Esophagus squamous epithelium (tissue), 5 donors: ENCODE data around the gene CHFR. TPM values are rescaled to one million over a fixed set of nuclear protein-coding genes. Genes with fewer than 3 reads are reported as not detected.

Experiments used
- DNase-seq: peaks from one replicate; lab custom pipeline; 2025; lab: John Stamatoyannopoulos, UW
- H3K27ac ChIP-seq, 4 donors: fragments of 200-600 bp; sonication (generic); one replicate each; pipeline ENCODE4 v1.5.1; 2016 to 2019; ENCODE audit warnings: mild to moderate bottlenecking in 1 of 4
- H3K27me3 ChIP-seq, 4 donors: fragments of 200-600 bp; sonication (generic); 1 replicate in 3 of 4; 2 replicates in 1 of 4; pipeline versions ENCODE4 v1.5.1 to v1.6.0; 2017 to 2021; ENCODE audit warnings: antibody characterized with exemption in 1 of 4
- H3K36me3 ChIP-seq, 3 donors: fragments of 200-600 bp; sonication (generic); one replicate each; pipeline ENCODE4 v1.5.1; 2016 to 2019
- H3K4me1 ChIP-seq, 3 donors: fragments of 200-600 bp; sonication (generic); one replicate each; pipeline ENCODE4 v1.5.1; 2017 to 2019
- H3K4me3 ChIP-seq, 4 donors: fragments of 200-600 bp; sonication (generic); 1 replicate in 3 of 4; 2 replicates in 1 of 4; pipeline ENCODE4 v1.5.1; 2016 to 2019; ENCODE audit warnings: mild to moderate bottlenecking in 2 of 4, moderate library complexity in 1 of 4
- H3K9me3 ChIP-seq, 3 donors: fragments of 200-600 bp; sonication (generic); one replicate each; pipeline ENCODE4 v1.5.1; 2016 to 2019
- CTCF ChIP-seq, 6 experiments: fragments of 450-650 bp in 4 of 6; fragments of 200-600 bp in 2 of 6; sonication (generic) in 2 of 6; IDR thresholded peaks; one replicate each; pipeline ENCODE4 v1.5.1; 2016 to 2019; ENCODE audit warnings: antibody characterized with exemption in 6 of 6, mild to moderate bottlenecking in 4 of 6, moderate library complexity in 4 of 6
- POLR2A ChIP-seq, 4 donors: fragments of 450-650 bp; IDR thresholded peaks; one replicate each; pipeline ENCODE4 v1.6.1; 2017; ENCODE audit warnings: antibody characterized with exemption in 4 of 4, mild to moderate bottlenecking in 4 of 4, moderate library complexity in 3 of 4
- WGBS, 2 donors: methylation state at CpG; one replicate each; pipeline ENCODE4 v1.1.5; 2018; 5-methylcytosine and 5-hydroxymethylcytosine counted together
- intact Hi-C: fragments of 100-400 bp; cut with DNase I; formaldehyde crosslinking; loops from one replicate; pipeline ENCODE4 v1.15.0; 2022
- total RNA-seq, 4 donors: library from RNA; depleted of rRNA; stranded (reverse); fragments of >200 nt; gene quantifications; one replicate each; pipeline ENCODE4 v1.1.0, GENCODE V29; 2016
- donor health status: DM: yes; HTN: yes; CAD: no.

Gene CHFR
- total RNA-seq, 4 donors from 2014 or later: 19.0 to 37.9 (median 35.8) TPM

DNA sequence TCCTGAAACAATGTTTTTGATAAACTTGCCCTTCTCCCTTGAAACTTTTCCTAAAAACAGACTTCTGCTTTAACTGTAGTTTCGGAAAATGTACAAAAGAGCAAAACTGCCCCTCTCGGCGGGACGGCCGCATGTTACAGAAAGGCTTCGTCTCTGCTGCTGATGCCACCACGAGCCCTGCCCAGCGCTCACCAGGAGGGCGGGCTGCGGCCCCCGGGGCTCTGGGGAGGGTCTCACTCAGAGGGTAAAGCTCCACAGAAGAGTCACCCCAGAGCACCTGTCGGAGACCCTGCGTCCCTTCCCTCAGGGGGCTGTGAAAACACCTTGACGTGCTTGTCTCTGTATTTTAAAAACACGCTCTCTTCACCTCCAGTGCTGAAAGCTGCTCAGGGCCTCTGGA is 46.3 kb downstream of the CHFR start:
- intact Hi-C loops: no loop called here
- DNase-seq: no peak
- H3K27ac ChIP-seq: no peak overlapping the region

DNA sequence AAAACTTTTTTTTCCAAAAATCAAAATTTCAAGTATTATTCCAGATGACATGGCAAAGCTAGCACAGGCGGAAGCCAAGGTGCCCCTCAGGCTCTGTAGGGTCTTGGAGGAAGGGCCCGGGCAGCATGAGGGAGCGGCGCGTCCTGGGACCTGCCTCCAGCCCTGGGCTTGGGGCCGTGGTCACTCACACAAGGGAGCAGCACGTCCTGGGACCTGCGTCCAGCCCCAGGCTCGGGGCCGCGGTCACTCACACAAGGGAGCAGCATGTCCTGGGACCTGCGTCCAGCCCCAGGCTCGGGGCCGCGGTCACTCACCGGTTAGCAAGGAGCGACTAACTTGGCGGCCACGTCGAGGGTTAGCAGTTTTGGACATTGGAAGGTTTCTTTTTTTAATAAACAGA is 46.9 kb downstream of the CHFR start:
- intact Hi-C loops: no loop called here
- 88 to 96% methylated on average over 15 to 17 of the region's 20 CpGs for WGBS, 2 donors
- Histone ChIP-seq H3K27ac (no peak overlapping the region), H3K36me3 (peaks cover 10 to 74% (median 40%) of the 10 kb centered on the region in 3 donors), H3K4me3 (no peak overlapping the region), H3K4me1 (peaks cover 0 to 10% (median 0%) of the 10 kb centered on the region in 3 donors), H3K9me3 (no peaks in the 10 kb centered on the region), H3K27me3 (no peaks in the 10 kb centered on the region)
- TF ChIP-seq POLR2A (IDR thresholded peaks at IDR 0.05) (no peak), CTCF (IDR thresholded peaks at IDR 0.05) (no peak)
- DNase-seq: no peak

More for the DNA sequence above, 46.3 kb downstream of the CHFR start:
- Histone ChIP-seq H3K4me1 (peaks cover 0 to 10% (median 0%) of the 10 kb centered on the region in 3 donors), H3K27me3 (no peaks in the 10 kb centered on the region), H3K36me3 (peaks cover 15 to 80% (median 44%) of the 10 kb centered on the region in 3 donors), H3K9me3 (no peaks in the 10 kb centered on the region), H3K4me3 (no peak overlapping the region)
- TF ChIP-seq POLR2A (IDR thresholded peaks at IDR 0.05): no peak
- TF ChIP-seq CTCF (IDR thresholded peaks at IDR 0.05): no peak
- WGBS, 2 donors: 86 to 89% methylated on average over 8 to 15 of the region's 15 CpGs

- H3K27me3 ChIP-seq: no peaks in the 10 kb centered on the region
- no peaks in the 10 kb centered on the region for H3K9me3 ChIP-seq
- DNase-seq: no peak
- no peak overlapping the region for H3K27ac ChIP-seq
- intact Hi-C loops: no loop called here
- TF ChIP-seq POLR2A (IDR thresholded peaks at IDR 0.05) (no peak), CTCF (IDR thresholded peaks at IDR 0.05) (no peak)
- H3K36me3 ChIP-seq: peaks cover 10 to 66% (median 38%) of the 10 kb centered on the region in 3 donors
- WGBS, 2 donors: 84 to 86% methylated on average over 13 to 14 of the region's 14 CpGs
- H3K4me1 ChIP-seq: peaks cover 0 to 10% (median 0%) of the 10 kb centered on the region in 3 donors
- H3K4me3 ChIP-seq: no peak overlapping the region
Measured at GRCh38 chr12:132839558-132840235, 47.7 kb downstream of the CHFR start.

GRCh38 chr12:132838410-132839080 is 48.9 kb downstream of the CHFR start:
- Histone ChIP-seq H3K36me3 (peaks cover 14 to 61% (median 26%) of the 10 kb centered on the region in 3 donors), H3K27me3 (no peaks in the 10 kb centered on the region), H3K27ac (peak overlapping the region in 3 of 4 donors; percentile 15 to 50 (median 26)), H3K9me3 (no peaks in the 10 kb centered on the region), H3K4me3 (no peak overlapping the region), H3K4me1 (peaks cover 0 to 10% (median 0%) of the 10 kb centered on the region in 3 donors)
- no peak for TF ChIP-seq CTCF (IDR thresholded peaks at IDR 0.05)
- TF ChIP-seq POLR2A (IDR thresholded peaks at IDR 0.05): no peak
- intact Hi-C loops: no loop called here
- no peak for DNase-seq
- WGBS, 2 donors: 100% methylated on average over 3 of the region's 17 CpGs; no CpG with 5 or more reads in 1 of the 2 donors
